HG03558 (cell line): Measurements from ENCODE around the gene SMARCA5.
"Not testable (repeated sequence)": the region's sequence is repeated elsewhere in the genome, so short reads cannot be mapped to it uniquely, and the experiment has no call there.

Experiments
- ATAC-seq: cut with Tn5 transposase; IDR thresholded peaks from one replicate; pipeline ENCODE4 v1.9.1; 2021; ENCODE audit warnings: moderate number of reproducible peaks; ENCODE audit not compliant: unreplicated experiment; ENCODE audit errors: extremely low read depth

Gene SMARCA5, protein sequence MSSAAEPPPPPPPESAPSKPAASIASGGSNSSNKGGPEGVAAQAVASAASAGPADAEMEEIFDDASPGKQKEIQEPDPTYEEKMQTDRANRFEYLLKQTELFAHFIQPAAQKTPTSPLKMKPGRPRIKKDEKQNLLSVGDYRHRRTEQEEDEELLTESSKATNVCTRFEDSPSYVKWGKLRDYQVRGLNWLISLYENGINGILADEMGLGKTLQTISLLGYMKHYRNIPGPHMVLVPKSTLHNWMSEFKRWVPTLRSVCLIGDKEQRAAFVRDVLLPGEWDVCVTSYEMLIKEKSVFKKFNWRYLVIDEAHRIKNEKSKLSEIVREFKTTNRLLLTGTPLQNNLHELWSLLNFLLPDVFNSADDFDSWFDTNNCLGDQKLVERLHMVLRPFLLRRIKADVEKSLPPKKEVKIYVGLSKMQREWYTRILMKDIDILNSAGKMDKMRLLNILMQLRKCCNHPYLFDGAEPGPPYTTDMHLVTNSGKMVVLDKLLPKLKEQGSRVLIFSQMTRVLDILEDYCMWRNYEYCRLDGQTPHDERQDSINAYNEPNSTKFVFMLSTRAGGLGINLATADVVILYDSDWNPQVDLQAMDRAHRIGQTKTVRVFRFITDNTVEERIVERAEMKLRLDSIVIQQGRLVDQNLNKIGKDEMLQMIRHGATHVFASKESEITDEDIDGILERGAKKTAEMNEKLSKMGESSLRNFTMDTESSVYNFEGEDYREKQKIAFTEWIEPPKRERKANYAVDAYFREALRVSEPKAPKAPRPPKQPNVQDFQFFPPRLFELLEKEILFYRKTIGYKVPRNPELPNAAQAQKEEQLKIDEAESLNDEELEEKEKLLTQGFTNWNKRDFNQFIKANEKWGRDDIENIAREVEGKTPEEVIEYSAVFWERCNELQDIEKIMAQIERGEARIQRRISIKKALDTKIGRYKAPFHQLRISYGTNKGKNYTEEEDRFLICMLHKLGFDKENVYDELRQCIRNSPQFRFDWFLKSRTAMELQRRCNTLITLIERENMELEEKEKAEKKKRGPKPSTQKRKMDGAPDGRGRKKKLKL

DNA sequence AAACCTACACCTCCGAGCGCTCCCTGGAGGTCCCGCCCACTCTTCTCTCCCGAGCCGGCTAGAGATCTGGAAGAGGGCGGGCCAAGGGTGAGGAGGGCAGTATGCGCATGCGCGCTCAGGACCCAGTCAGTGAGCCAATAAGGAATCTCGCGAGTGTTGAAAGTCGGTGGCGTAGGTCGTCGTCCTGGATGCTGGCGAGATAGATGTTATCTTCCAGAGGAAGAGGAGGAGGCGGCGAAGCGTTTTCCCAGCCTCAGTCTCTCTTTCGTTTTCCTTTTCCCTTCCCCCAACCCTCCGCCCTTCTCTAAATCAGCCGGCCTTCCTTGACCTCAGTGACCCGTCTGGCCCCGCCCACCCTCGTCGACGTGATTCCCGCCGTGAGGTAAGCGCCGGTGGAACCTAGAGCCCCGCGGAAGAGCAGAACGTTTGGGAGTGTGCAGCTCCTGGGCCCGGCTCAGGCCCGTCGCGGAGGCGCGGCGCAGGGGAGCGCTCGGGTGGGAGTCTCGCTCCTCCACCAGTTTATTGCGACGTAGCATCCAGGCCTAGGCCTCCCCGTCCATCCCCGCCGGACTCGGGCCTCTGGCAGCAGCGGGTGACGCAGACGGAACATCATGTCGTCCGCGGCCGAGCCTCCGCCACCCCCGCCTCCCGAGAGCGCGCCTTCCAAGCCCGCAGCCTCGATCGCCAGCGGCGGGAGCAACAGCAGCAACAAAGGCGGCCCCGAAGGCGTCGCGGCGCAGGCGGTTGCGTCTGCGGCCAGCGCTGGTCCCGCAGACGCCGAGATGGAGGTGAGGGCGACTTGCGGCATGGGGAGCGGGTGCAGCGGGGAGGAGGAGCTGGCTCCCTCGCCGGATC is at the start of gene SMARCA5:
TSS of gene SMARCA5 (plus strand) at position 389 of the 855 bp plus-strand sequence. CDS start at position 612, 223 bp downstream.
- peak; percentile 82 for ATAC-seq

DNA sequence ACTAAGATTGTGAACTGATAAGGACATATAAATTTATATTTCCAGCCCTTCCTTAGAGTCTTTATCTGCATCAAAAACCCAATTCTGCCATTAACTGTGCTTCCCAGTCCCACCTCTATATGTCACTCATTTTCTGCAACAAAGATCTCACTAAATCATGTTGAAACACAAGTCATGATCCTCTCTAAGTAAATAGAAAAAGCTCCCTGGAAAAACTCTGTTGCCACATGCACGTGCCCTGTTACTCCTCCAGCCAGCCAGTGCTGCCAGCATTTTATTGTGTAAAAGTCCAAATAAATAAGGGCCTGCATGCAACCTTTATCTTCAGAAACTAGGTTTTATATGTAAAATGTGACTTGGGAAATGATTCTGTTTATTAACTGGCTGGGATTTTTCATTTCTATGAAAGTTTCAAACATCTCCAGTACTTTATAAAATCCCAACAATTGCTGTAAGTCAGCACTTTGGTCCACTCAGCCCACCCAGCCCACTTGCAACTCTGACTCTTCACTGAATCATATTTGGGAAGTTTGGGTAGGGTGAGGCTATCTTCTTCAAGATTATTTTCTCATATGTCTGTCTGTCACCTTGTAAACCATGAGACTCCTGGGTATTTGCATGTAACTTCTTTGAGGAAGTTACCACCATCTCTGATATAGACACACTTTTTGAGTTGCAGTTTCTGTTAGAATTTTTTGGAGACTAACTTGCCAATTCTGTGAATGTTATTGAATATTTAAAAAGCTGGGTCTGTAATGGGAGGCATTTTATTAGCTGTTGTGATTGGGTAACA is 40.0 kb upstream of the SMARCA5 start:
- no peak for ATAC-seq

DNA sequence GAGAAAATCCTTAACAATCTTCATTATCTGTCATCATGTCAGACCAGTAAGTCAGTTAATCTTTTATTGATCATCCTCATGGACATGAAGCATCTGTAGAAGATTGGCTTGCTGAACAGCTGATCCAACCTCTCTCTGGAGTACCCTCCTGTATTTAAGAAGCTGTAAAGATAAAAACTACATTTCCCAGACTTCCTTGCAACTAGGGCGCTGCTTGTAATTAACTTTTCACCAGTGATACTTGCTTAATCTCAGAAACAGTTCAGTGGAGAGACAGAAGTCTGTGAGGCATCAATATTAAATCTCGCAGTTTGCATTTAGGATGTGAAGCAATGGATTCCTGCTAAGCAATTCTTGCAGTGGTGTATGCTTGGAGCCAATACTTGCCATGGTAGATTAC is 36.0 kb upstream of the SMARCA5 start:
- ATAC-seq: no peak

DNA sequence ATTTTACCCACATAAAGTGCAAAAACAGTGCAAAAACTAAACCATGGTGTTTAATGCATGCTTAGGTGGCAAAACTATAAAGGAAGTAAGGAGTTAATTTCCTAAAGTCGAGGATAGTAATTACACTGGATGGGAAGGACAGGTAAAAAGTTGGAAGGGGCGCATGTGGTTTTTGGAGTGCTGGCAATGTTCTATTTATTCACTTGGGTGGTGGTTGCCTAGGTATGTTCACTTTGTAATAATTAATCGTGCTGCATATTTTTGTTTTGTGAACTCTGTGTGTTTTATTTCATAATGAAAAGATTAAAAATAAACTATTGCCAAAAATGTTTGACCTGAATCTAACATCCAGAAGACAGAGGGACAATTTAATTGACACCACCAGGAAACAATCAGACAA is 32.1 kb upstream of the SMARCA5 start:
- no peak for ATAC-seq

DNA sequence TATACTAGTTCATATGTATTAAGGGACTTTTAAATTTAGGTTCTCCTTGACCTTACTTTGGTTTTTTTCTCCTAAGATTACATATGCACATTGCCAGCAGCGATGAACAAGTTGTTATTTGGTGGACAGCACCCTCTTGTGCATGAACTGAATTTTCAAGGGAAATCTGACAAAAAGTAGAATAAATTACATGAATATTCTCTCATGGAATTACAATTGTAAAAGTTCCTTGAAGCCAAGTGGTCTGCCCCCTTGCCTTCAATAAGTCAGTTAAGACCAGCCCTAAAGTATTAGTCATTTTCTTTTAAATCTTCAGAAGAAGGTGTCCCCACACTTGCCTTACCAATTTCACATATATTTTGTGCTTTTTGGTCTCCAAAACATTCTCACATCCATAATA is 30.7 kb upstream of the SMARCA5 start:
- no peak for ATAC-seq

DNA sequence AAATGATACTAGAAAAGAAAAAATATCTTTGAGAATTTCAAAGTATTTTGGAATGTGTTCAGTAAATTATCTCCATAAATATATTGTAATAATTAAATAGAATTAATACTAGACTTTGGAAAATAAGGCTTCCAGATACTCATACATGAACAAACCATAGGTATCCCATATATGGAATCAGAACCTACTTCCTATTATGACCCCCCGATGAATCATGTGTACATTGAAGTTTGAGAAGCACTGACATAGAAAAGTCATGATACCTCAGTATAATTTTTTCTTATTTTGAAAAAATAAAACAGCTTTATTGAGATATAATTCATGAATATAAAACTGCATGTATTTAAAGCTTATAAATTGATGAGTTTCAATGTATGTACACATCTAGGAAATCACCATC is 27.2 kb upstream of the SMARCA5 start:
- no peak for ATAC-seq

DNA sequence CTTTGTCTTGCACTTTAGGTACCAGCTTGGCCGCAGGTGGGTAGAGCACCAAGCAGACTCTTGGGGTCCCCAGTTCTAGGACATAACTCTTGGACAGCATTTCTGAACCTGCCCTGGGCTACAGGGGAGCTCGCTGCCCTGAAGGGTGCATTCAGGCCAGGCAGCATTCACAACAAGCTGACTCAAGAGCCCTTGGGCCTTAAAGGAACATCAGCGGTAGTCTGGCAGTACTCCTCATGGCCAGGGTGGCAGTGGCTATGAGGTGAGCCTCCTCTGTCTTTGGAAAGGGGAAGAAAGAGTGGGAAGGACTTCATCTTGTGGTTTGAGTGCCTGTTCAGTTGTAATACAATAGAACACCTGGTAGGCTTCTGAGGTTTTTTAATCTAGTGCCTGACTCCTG is 24.8 kb upstream of the SMARCA5 start:
- no peak for ATAC-seq

DNA sequence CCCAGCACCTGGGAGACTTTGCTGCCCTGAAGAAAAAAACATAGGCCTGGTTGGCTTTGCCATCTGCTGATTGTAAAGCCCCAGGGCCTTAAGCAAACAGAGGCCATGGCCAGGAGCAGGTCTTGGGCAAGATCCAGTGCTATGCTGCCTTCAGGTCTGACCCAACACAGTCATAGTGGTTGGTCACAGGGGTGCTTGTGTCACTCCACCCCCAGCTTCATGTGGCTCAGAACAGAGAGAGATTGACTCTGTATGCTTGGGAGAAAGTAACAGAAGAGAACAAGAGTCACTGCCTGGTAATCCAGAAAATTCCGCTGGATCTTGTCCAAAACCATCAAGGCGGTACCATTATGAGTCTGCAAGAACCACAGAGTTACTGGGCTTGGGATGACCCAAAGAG is 24.4 kb upstream of the SMARCA5 start:
- no peak for ATAC-seq

DNA sequence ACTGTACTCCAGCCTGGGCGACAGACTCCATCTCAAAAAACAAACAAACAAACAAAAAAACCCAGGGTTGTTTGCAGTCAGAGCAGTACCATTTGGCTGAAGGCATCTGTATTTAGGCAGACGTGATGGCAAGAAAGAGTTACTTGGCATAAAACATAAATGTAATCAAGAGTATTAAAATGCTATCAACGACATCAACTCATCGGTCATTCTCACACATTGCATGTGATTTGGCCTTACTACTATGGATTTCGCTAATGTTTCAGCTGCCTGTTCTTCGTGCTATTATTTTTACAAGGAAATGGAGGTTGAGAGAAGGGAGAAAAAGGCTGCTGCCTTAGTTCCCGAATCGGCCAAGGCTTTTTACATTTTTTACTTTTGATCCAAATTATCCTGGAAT is 15.5 kb upstream of the SMARCA5 start:
- no peak for ATAC-seq

DNA sequence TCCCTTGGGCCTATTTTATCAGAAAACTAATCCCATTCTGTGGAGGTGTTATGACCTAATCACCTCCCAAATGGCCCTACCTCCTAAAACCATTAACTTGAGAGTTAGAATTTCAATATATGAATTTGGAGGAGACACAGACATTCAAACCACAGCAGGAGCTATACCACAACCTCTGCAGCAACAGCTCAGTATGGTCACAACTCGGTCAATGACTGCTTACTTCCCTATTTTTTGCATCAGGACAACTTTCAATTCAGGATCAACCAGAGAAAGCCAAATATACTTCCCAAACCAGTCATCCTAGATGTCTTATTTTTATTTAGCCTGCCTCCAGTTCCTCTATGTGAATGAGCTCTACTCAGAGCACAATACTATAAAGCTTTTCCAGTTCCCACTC is 11.3 kb upstream of the SMARCA5 start:
- ATAC-seq: no peak

DNA sequence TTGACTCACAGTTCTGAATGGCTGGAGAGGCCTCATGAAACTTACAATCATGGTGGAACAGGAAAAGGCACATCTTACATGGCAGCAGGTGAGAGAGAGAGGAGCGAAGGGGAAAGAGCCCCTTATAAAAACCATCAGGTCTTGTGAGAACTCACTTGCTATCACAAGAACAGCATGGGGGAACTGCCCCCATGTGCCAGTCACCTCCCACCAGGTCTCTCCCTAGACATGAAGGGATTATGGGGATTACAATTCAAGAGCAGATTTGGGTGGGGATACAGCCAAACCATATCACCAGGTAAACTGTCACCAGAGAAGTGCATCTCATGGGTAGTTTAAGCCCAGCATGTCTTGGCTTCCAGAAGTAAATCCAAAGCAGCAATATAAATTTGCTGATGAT is 7.5 kb upstream of the SMARCA5 start:
- no peak for ATAC-seq

DNA sequence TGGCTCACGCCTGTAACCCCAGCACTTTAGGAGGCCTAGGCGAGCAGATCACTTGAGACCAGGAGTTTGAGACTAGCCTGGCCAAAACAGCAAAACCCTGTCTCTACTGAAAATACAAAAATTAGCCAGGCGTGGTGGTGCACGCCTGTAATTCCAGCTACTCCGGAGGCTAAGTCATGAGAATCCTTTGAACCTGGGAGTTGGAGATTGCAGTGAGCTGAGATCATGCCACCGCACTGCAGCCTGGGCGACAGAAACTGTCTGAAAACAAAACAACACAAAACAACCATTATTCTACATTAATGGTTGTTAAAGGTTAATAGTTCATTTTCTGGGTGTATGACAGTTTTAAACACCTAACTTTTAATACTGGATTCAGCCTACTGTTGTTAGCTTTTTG is 1.6 kb upstream of the SMARCA5 start:
- ATAC-seq: no peak

DNA sequence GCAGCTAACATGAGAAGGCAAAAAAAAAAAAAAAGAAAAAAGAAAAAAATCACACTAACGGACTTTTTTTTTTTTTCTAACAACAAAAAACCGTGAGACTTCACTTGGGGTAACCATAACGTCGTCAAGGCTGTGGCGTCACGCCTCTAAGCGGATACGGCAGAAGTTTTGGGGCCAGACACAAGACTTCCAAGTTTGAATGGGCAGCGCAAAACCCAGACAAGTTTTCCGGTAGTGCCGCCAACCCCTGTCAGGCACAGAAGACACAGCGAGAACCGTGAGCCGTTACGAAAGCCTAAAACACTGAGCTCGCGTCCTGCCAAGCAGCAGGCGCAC is 556 bp upstream of the SMARCA5 start:
- peak; percentile 22 for ATAC-seq

DNA sequence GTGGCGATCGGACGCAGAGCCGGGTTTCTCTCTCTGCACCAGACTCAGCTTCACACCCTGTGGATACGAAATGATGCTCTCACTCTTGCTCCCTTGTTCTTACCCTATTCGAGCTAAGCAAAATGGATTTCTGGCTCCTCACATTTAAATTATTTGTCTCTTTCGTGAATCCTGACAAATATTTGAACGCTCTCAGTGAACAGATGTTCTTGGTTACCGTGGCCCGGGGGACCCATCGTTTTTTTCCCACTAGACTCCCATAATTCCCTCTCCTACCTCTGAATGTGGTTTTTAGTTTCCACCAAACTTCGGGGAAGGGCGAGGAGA is 630 bp downstream of the SMARCA5 start:
- no peak for ATAC-seq

DNA sequence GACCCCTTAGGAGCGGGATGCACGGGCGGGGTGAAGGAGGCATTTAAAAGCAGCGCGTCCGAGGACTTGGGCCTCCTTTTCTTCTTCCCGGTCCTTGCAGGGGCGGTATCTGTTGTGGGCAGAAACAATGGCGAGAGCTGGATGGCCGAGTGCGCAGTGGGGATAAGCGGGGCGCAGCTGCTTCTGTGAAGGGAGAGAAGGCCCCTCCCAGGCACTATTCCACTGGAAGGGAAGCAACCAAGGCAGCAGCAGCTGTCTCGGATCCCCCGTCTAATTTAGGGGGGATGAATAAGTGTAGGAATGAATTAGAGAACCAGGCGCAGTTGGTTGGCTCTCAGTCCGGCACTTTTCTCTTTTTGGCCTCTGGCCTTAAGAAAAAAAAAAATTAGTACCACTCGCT is 995 bp downstream of the SMARCA5 start:
- no peak for ATAC-seq

DNA sequence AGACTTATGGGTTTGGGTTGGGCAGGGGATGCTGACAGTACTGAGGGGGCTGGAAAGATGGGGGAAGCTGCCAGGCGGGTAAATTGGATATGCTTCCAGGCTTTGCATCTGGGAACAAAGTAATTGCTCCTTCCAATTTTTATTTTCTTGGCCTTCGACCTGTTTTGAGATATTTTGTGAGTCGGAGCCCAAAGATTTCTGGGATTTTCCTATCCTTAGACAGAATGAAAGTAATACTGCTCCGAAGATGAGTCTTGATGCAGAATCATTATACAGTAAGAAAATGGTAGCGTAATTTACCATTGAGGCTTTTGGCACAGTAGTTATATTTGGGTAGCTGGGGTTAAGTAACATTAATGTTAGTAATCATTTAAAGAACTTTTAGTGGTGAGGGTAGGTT is 1.4 kb downstream of the SMARCA5 start:
- no peak for ATAC-seq

DNA sequence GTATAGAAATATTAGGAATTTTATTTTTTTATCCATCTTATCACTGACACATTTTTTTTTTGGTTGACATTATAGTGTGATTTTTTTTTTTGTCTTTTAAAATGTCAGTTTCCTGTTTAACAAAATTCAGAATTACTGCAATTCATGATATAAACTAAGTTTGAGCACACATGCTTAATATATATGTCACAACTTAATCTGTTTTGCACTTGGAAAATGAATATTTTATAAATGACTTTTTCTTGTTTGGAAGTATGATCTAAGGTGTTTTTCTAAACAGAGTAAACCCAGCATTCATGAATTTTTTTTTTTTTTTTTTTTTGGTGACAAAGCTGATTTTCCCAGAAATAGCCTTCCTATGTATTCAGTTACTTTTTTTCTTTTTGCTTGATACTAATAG is 2.4 kb downstream of the SMARCA5 start:
- no peak for ATAC-seq

DNA sequence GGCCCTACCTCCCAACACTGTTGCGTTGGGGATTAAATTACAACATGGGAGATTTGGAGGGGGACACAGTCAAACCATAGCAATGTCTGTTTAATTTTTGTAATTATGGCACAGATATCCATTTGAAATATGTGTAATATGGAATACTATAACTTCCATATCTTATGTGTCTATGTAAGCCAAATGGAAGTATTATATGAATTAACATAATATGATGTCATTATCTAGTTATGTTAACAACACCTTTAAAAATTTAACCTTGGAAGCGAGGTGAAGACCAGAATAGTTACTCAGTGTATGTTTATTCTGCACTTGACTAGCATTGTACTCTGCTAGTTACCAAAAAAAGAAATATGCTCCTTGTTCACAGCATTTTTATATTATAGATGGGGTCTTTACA is 4.3 kb downstream of the SMARCA5 start:
- ATAC-seq: no peak

DNA sequence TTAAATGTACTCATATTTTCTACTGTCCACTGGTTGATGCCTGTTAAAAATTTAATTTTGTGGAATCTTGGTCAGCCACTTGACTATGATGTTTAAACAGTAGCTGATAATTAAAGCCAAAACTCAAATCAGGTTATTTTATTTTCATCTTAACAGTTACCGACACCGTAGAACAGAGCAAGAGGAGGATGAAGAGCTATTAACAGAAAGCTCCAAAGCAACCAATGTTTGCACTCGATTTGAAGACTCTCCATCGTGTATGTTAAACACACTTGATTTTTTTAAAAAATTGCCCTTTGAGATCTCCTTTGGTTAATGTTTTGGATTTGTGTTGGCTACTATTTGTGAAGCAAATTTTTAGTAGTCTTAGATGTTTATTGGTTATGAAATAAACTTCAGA is 10.7 kb downstream of the SMARCA5 start:
- no peak for ATAC-seq

DNA sequence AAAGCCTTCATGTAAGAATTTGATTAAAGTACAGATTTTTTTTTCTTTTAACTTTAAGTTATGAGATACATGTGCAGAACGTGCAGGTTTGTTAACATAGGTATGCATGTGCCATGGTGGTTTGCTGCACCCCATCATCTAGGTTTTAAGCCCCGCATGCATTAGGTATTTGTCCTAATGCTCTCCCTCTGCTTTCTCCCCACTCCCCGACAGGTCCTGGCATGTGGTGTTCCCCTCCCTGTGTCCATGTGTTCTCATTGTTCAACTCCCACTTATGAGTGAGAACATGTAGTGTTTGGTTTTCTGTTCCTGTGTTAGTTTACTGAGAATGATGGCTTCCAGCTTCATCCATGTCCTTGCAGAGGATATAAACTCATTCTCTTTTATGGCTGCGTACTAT is 14.5 kb downstream of the SMARCA5 start:
- ATAC-seq: not testable (repeated sequence)
